Measurements from ENCODE around the gene KIF1B.

- no peak for TF ChIP-seq EZH2 (IDR thresholded peaks at IDR 0.05)
- no peak for TF ChIP-seq POLR2AphosphoS5 (IDR thresholded peaks at IDR 0.05; ENCODE audit: borderline replicate concordance, low read depth, low read length)
These were observed 179.1 kb downstream of the KIF1B start for GRCh38 chr1:10389271-10389973.
